Keratinocyte (primary cell): Measurements from ENCODE around the gene MRPS18A. TPM values are rescaled to one million over a fixed set of nuclear protein-coding genes. Genes with fewer than 3 reads are reported as not detected.

Experiments
- DNase-seq: peaks from one replicate; pipeline ENCODE4 v3.0.0-alpha.2; 2011; ENCODE audit warnings: low read depth, missing footprints, low spot score
- FAIRE-seq: peaks from 2 replicates; lab custom pipeline; 2011; peaks lifted over from hg19 to GRCh38; lab: Jason Lieb, UNC
- H2AFZ ChIP-seq: 2 replicates; pipeline ENCODE4 v1.6.0; 2012; ENCODE audit warnings: low read length, control low read depth, inconsistent platforms; ENCODE audit not compliant: control insufficient read depth
- H3K27ac ChIP-seq: 2 replicates; pipeline ENCODE4 v1.5.1; 2011; ENCODE audit warnings: low read length; ENCODE audit not compliant: control insufficient read depth, insufficient read depth
- H3K27me3 ChIP-seq: 3 replicates; pipeline ENCODE4 v1.6.0; 2011; ENCODE audit warnings: low read length; ENCODE audit not compliant: control insufficient read depth, insufficient read depth; ENCODE audit errors: extremely low read depth
- H3K36me3 ChIP-seq, 2 experiments: 2 replicates in 1 of 2; 3 replicates in 1 of 2; pipeline ENCODE4 v1.5.1; 2011; ENCODE audit warnings: low read length in 2 of 2, mild to moderate bottlenecking in 1 of 2; ENCODE audit not compliant: control insufficient read depth in 2 of 2, insufficient read depth in 2 of 2; ENCODE audit errors: extremely low read depth in 1 of 2
- H3K4me1 ChIP-seq: 3 replicates; pipeline ENCODE4 v1.5.1; 2011; ENCODE audit warnings: low read length; ENCODE audit not compliant: control insufficient read depth, insufficient read depth; ENCODE audit errors: extremely low read depth
- H3K4me2 ChIP-seq: 3 replicates; pipeline ENCODE4 v1.6.0; 2011; ENCODE audit warnings: low read depth, low read length; ENCODE audit not compliant: control insufficient read depth, insufficient read depth; ENCODE audit errors: extremely low read depth
- H3K4me3 ChIP-seq, 3 experiments: fragments of 200-600 bp in 1 of 3; sonication (generic) in 1 of 3; 2 replicates in 2 of 3; 3 replicates in 1 of 3; pipeline ENCODE4 v1.5.1; 2011 to 2016; ENCODE audit warnings: low read length in 3 of 3, mild to moderate bottlenecking in 3 of 3, control low read depth in 2 of 3, inconsistent platforms in 1 of 3, low read depth in 1 of 3, mixed read lengths in 1 of 3, mixed run types in 1 of 3, moderate library complexity in 1 of 3; ENCODE audit not compliant: control insufficient read depth in 2 of 3, insufficient read depth in 2 of 3; ENCODE audit errors: extremely low read depth in 1 of 3
- H3K79me2 ChIP-seq: 2 replicates; pipeline ENCODE4 v1.6.0; 2012; ENCODE audit warnings: low read length; ENCODE audit not compliant: control insufficient read depth, insufficient read depth
- H3K9ac ChIP-seq: 3 replicates; pipeline ENCODE4 v1.6.0; 2011; ENCODE audit warnings: low read length; ENCODE audit not compliant: control insufficient read depth, insufficient read depth; ENCODE audit errors: extremely low read depth
- H3K9me1 ChIP-seq: 3 replicates; pipeline ENCODE4 v1.6.0; 2011; ENCODE audit warnings: low read length; ENCODE audit not compliant: control insufficient read depth, insufficient read depth; ENCODE audit errors: extremely low read depth
- H3K9me3 ChIP-seq: 2 replicates; pipeline ENCODE4 v1.5.1; 2012; ENCODE audit warnings: low read depth, low read length; ENCODE audit not compliant: control insufficient read depth
- H4K20me1 ChIP-seq: 3 replicates; pipeline ENCODE4 v1.6.0; 2011; ENCODE audit warnings: low read length; ENCODE audit not compliant: control insufficient read depth, insufficient read depth; ENCODE audit errors: extremely low read depth
- CTCF ChIP-seq, 3 experiments: IDR thresholded peaks in 1 of 3; conservative IDR thresholded peaks in 1 of 3; optimal IDR thresholded peaks in 1 of 3; 2 replicates in 2 of 3; 3 replicates in 1 of 3; pipeline versions ENCODE3 to v1.5.1; 2011; ENCODE audit warnings: low read length in 3 of 3, mild to moderate bottlenecking in 3 of 3, moderate library complexity in 2 of 3, control low read depth in 1 of 3, inconsistent platforms in 1 of 3; ENCODE audit not compliant: insufficient read depth in 2 of 3; ENCODE audit errors: extremely low read depth in 1 of 3
- EZH2 ChIP-seq: IDR thresholded peaks from one replicate; pipeline ENCODE4 v1.6.1; 2012; ENCODE audit warnings: inconsistent platforms, mild to moderate bottlenecking, low read length, moderate library complexity
- dilution Hi-C: fragments of 300-500 bp; cut with MboI; formaldehyde crosslinking; loops from one replicate; pipeline ENCODE4 v1.7.0; 2020; ENCODE audit warnings: low sequenced_read_pairs; ENCODE audit not compliant: extremely low pct_ligation_motif_present
- polyA plus RNA-seq, 5 experiments: library from polyadenylated mRNA; depleted of rRNA in 3 of 5; stranded (reverse) in 3 of 5; stranded (forward) in 1 of 5; unstranded in 1 of 5; fragments of >200 nt; gene quantifications; 1 replicate in 1 of 5; 2 replicates in 3 of 5; 3 replicates in 1 of 5; pipeline versions ENCODE4 v1.2.1 to v1.2.3, GENCODE V29; 2011 to 2012; ENCODE audit warnings: missing spikeins in 2 of 5, low read depth in 1 of 5, low replicate concordance in 1 of 5

MRPS18A gene
- polyA plus RNA-seq, 1 donor (not counting 4 experiments of a cell fraction or from before 2014, with no cell fraction given): 48.8 TPM

- no peaks in the 10 kb centered on the region for H3K27me3 ChIP-seq
- no peak overlapping the region for H3K27ac ChIP-seq
- no peak overlapping the region for H2AFZ ChIP-seq
- peaks cover 19% of the 10 kb centered on the region for H3K79me2 ChIP-seq
- no peak for DNase-seq
- TF ChIP-seq CTCF (optimal IDR thresholded peaks at IDR 0.05 in 1 of 3, IDR thresholded peaks at IDR 0.05 in 1 of 3, conservative IDR thresholded peaks at IDR 0.05 in 1 of 3; ENCODE audit: extremely low read depth in 1 of 3, insufficient read depth in 2 of 3, low read length in 3 of 3) (no peak), EZH2 (no peak)
- dilution Hi-C loops: no loop called here
- FAIRE-seq: no peak
- H3K9me3 ChIP-seq: no peaks in the 10 kb centered on the region
- H3K4me3 ChIP-seq: no peak overlapping the region
- no peaks in the 10 kb centered on the region for H4K20me1 ChIP-seq
- no peaks in the 10 kb centered on the region for H3K4me1 ChIP-seq
- H3K9me1 ChIP-seq: peaks cover 2% of the 10 kb centered on the region
- H3K36me3 ChIP-seq: peaks cover 27 to 64% of the 10 kb centered on the region in 2 experiments
- no peak overlapping the region for H3K4me2 ChIP-seq
- no peak overlapping the region for H3K9ac ChIP-seq
Observed at GRCh38 chr6:43678341-43678740, 9.2 kb downstream of the MRPS18A start.

GRCh38 chr6:43677759-43678158 lies 9.8 kb downstream of the MRPS18A start:
- Histone ChIP-seq H3K4me2 (no peak overlapping the region), H3K27me3 (no peaks in the 10 kb centered on the region), H3K9me3 (no peaks in the 10 kb centered on the region), H3K4me3 (no peak overlapping the region), H3K9ac (no peak overlapping the region), H3K9me1 (no peaks in the 10 kb centered on the region), H4K20me1 (no peaks in the 10 kb centered on the region), H3K27ac (no peak overlapping the region), H2AFZ (no peak overlapping the region), H3K79me2 (peaks cover 13% of the 10 kb centered on the region), H3K36me3 (peaks cover 28 to 61% of the 10 kb centered on the region in 2 experiments), H3K4me1 (no peaks in the 10 kb centered on the region)
- dilution Hi-C loops: no loop called here
- TF ChIP-seq EZH2: no peak
- TF ChIP-seq CTCF (optimal IDR thresholded peaks at IDR 0.05 in 1 of 3, IDR thresholded peaks at IDR 0.05 in 1 of 3, conservative IDR thresholded peaks at IDR 0.05 in 1 of 3; ENCODE audit: extremely low read depth in 1 of 3, insufficient read depth in 2 of 3, low read length in 3 of 3): no peak
- no peak for FAIRE-seq
- no peak for DNase-seq
